COR-L47 (cell line): ENCODE results near the gene SBNO2.
"Not testable (repeated sequence)": the region's sequence is repeated elsewhere in the genome, so short reads cannot be mapped to it uniquely, and the experiment has no call there.

Experiments used
- DNase-seq: peaks from one replicate; lab custom pipeline; 2025; lab: John Stamatoyannopoulos, UW

The SBNO2 gene

GRCh38 chr19:1136201-1136600 is 37.9 kb downstream of the SBNO2 start:
- peak; percentile 3 for DNase-seq

- DNase-seq: no peak
These were observed 38.6 kb downstream of the SBNO2 start for GRCh38 chr19:1135454-1135853.

- DNase-seq: no peak
These were observed 39.6 kb downstream of the SBNO2 start for GRCh38 chr19:1134431-1134830.

- DNase-seq: no peak
These were observed 40.6 kb downstream of the SBNO2 start for GRCh38 chr19:1133471-1133929.

- DNase-seq: no peak
These were observed 41.3 kb downstream of the SBNO2 start for GRCh38 chr19:1132552-1133383.

GRCh38 chr19:1131718-1132551 is 42.1 kb downstream of the SBNO2 start:
- DNase-seq: no peak

- DNase-seq: no peak
These were observed 43.0 kb downstream of the SBNO2 start for GRCh38 chr19:1130771-1131717.

GRCh38 chr19:1129535-1129934 is 44.5 kb downstream of the SBNO2 start:
- DNase-seq: no peak

- not testable (repeated sequence) for DNase-seq
These were observed 45.0 kb downstream of the SBNO2 start for GRCh38 chr19:1129084-1129483.

- no peak for DNase-seq
These were observed 46.0 kb downstream of the SBNO2 start for GRCh38 chr19:1128106-1128505.

- no peak for DNase-seq
These were observed 46.9 kb downstream of the SBNO2 start for GRCh38 chr19:1126984-1127760.

GRCh38 chr19:1125601-1126467 is 48.2 kb downstream of the SBNO2 start:
- DNase-seq: no peak

- no peak for DNase-seq
These were observed 50.0 kb downstream of the SBNO2 start for GRCh38 chr19:1123885-1124677.

- DNase-seq: no peak
These were observed 50.7 kb downstream of the SBNO2 start for GRCh38 chr19:1123381-1123780.

GRCh38 chr19:1122972-1123363 is 51.1 kb downstream of the SBNO2 start:
- no peak for DNase-seq

- DNase-seq: no peak
These were observed 51.8 kb downstream of the SBNO2 start for GRCh38 chr19:1122021-1122971.

GRCh38 chr19:1121395-1121794 is 52.7 kb downstream of the SBNO2 start:
- no peak for DNase-seq
